Measurements from ENCODE around the gene KRT32.

DNA sequence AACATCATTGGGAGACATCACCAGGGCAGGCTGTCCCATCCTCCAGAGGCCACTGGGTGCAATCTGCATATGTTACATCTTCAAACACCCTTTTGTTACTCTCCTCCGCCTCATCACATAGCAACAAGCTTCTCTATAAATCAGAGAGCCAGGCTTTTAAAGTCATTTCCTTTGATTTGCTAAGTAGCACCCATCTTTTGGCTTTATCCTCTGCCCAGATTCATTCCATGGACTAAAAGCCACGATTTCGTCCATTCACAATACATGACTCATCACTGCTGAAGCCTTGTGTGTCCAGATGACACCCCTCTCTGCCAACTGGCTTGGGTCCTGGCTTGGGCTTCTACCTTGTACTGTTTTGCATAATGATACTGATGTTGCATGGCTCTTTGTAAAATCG lies 24.4 kb downstream of the KRT32 start:
- TF ChIP-seq, protein P1, sequence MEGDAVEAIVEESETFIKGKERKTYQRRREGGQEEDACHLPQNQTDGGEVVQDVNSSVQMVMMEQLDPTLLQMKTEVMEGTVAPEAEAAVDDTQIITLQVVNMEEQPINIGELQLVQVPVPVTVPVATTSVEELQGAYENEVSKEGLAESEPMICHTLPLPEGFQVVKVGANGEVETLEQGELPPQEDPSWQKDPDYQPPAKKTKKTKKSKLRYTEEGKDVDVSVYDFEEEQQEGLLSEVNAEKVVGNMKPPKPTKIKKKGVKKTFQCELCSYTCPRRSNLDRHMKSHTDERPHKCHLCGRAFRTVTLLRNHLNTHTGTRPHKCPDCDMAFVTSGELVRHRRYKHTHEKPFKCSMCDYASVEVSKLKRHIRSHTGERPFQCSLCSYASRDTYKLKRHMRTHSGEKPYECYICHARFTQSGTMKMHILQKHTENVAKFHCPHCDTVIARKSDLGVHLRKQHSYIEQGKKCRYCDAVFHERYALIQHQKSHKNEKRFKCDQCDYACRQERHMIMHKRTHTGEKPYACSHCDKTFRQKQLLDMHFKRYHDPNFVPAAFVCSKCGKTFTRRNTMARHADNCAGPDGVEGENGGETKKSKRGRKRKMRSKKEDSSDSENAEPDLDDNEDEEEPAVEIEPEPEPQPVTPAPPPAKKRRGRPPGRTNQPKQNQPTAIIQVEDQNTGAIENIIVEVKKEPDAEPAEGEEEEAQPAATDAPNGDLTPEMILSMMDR (IDR thresholded peaks at IDR 0.05), result no peak
- TF ChIP-seq EZH2 (IDR thresholded peaks at IDR 0.05), result no peak
- TF ChIP-seq EZH2phosphoT487 (IDR thresholded peaks at IDR 0.05), result no peak
